Muscle of leg (tissue), 11 donors: ENCODE results near the gene TNS4. TPM values are rescaled to one million over a fixed set of nuclear protein-coding genes. Genes with fewer than 3 reads are reported as not detected.

Experiments used
- DNase-seq: peaks from one replicate; pipeline ENCODE4 v3.0.0; 2013
- H3K27ac ChIP-seq: one replicate; pipeline ENCODE4 v1.5.1; 2013; ENCODE audit warnings: mild to moderate bottlenecking, low read length, control low read depth
- H3K27me3 ChIP-seq: one replicate; pipeline ENCODE4 v1.6.1; 2013; ENCODE audit warnings: low read length; ENCODE audit not compliant: control insufficient read depth, insufficient read depth
- H3K36me3 ChIP-seq: one replicate; pipeline ENCODE4 v1.6.1; 2013; ENCODE audit warnings: low read length; ENCODE audit not compliant: control insufficient read depth, insufficient read depth
- H3K4me1 ChIP-seq: one replicate; pipeline ENCODE4 v1.6.1; 2013; ENCODE audit warnings: low read length; ENCODE audit not compliant: control insufficient read depth, insufficient read depth
- H3K4me3 ChIP-seq: one replicate; pipeline ENCODE4 v1.5.1; 2013; ENCODE audit warnings: low read length, control low read depth
- H3K9me3 ChIP-seq: replicated peaks from 2 replicates; pipeline ENCODE4 v1.6.1; 2013; ENCODE audit warnings: low read depth, low read length; ENCODE audit not compliant: control insufficient read depth
- WGBS: methylation state at CpG from one replicate; pipeline ENCODE4 v1.1.5; 2013; ENCODE audit warnings: missing lambda C conversion rate; ENCODE audit not compliant: insufficient coverage; 5-methylcytosine and 5-hydroxymethylcytosine counted together
- polyA plus RNA-seq, 8 donors: library from polyadenylated mRNA; unstranded; fragments of 120-200 nt; gene quantifications; one replicate each; pipeline versions ENCODE4 v1.2.1 to v1.2.3, GENCODE V29; 2013; ENCODE audit warnings: inconsistent platforms in 1 of 8, low replicate concordance in 1 of 8; ENCODE audit not compliant: insufficient read length in 8 of 8, insufficient read depth in 1 of 8
- total RNA-seq: library from RNA; stranded (reverse); fragments of 120-200 nt; gene quantifications from one replicate; pipeline ENCODE4 v1.2.4, GENCODE V29; 2013

The TNS4 gene
- total and polyA plus RNA-seq, 9 donors = 0.05 to 1.6 (median 0.16) TPM; not detected in 4

GRCh38 chr17:40542558-40543411 is 41.4 kb upstream of the TNS4 start:
- DNase-seq = peak; percentile 98
- H3K4me1 ChIP-seq = peaks cover 73% of the 10 kb centered on the region

GRCh38 chr17:40541873-40542557 is 40.6 kb upstream of the TNS4 start:
- H3K4me1 ChIP-seq = peaks cover 68% of the 10 kb centered on the region
- DNase-seq = peak; percentile 94

More at GRCh38 chr17:40542558-40543411, 41.4 kb upstream of the TNS4 start:
- Histone ChIP-seq H3K9me3 (no peaks in the 10 kb centered on the region), H3K36me3 (no peaks in the 10 kb centered on the region), H3K4me3 (no peak overlapping the region), H3K27ac (peak overlapping the region; percentile 95), H3K27me3 (no peaks in the 10 kb centered on the region)
- WGBS = 4% methylated on average over 8 of the region's 14 CpGs

GRCh38 chr17:40541060-40541872 is 39.8 kb upstream of the TNS4 start:
- Histone ChIP-seq H3K4me1 (peaks cover 73% of the 10 kb centered on the region), H3K27ac (peak overlapping the region; percentile 95), H3K9me3 (no peaks in the 10 kb centered on the region), H3K27me3 (no peaks in the 10 kb centered on the region), H3K4me3 (no peak overlapping the region), H3K36me3 (no peaks in the 10 kb centered on the region)
- 84% methylated on average over 16 of the region's 20 CpGs for WGBS
- no peak for DNase-seq

More at GRCh38 chr17:40541873-40542557, 40.6 kb upstream of the TNS4 start:
- H3K9me3 ChIP-seq = no peaks in the 10 kb centered on the region
- no peaks in the 10 kb centered on the region for H3K36me3 ChIP-seq
- no peak overlapping the region for H3K4me3 ChIP-seq
- H3K27me3 ChIP-seq = no peaks in the 10 kb centered on the region
- 20% methylated on average over 15 of the region's 18 CpGs for WGBS
- peak overlapping the region; percentile 95 for H3K27ac ChIP-seq

GRCh38 chr17:40540448-40540847 is 39.0 kb upstream of the TNS4 start:
- Histone ChIP-seq H3K36me3 (no peaks in the 10 kb centered on the region), H3K4me3 (no peak overlapping the region), H3K9me3 (no peaks in the 10 kb centered on the region), H3K4me1 (peaks cover 79% of the 10 kb centered on the region), H3K27me3 (no peaks in the 10 kb centered on the region), H3K27ac (peak overlapping the region; percentile 37)
- no peak for DNase-seq
- 94% methylated on average over 2 of the region's 8 CpGs for WGBS

GRCh38 chr17:40539711-40540411 is 38.4 kb upstream of the TNS4 start:
- 80% methylated on average over 7 of the region's 9 CpGs for WGBS
- Histone ChIP-seq H3K27me3 (no peaks in the 10 kb centered on the region), H3K4me1 (peaks cover 79% of the 10 kb centered on the region), H3K4me3 (no peak overlapping the region), H3K36me3 (no peaks in the 10 kb centered on the region), H3K9me3 (no peaks in the 10 kb centered on the region), H3K27ac (no peak overlapping the region)
- no peak for DNase-seq

GRCh38 chr17:40538936-40539705 is 37.7 kb upstream of the TNS4 start:
- Histone ChIP-seq H3K4me1 (peaks cover 77% of the 10 kb centered on the region), H3K27me3 (no peaks in the 10 kb centered on the region), H3K36me3 (no peaks in the 10 kb centered on the region), H3K9me3 (no peaks in the 10 kb centered on the region), H3K27ac (peak overlapping the region; percentile 59), H3K4me3 (no peak overlapping the region)
- WGBS = 90% methylated on average over 2 of the region's 6 CpGs
- DNase-seq = no peak

- H3K4me3 ChIP-seq = no peak overlapping the region
Measured at GRCh38 chr17:40538019-40538935, 36.9 kb upstream of the TNS4 start.

GRCh38 chr17:40536295-40537171 is 35.1 kb upstream of the TNS4 start:
- Histone ChIP-seq H3K4me1 (peaks cover 58% of the 10 kb centered on the region), H3K27ac (peak overlapping the region; percentile 77), H3K9me3 (no peaks in the 10 kb centered on the region), H3K27me3 (no peaks in the 10 kb centered on the region), H3K36me3 (no peaks in the 10 kb centered on the region), H3K4me3 (no peak overlapping the region)
- 18% methylated on average over 13 of the region's 13 CpGs for WGBS
- DNase-seq = peak; percentile 71

More at GRCh38 chr17:40538019-40538935, 36.9 kb upstream of the TNS4 start:
- H3K27me3 ChIP-seq = no peaks in the 10 kb centered on the region
- peak overlapping the region; percentile 59 for H3K27ac ChIP-seq
- H3K36me3 ChIP-seq = no peaks in the 10 kb centered on the region
- peaks cover 75% of the 10 kb centered on the region for H3K4me1 ChIP-seq
- DNase-seq = no peak
- H3K9me3 ChIP-seq = no peaks in the 10 kb centered on the region
- 79% methylated on average over 13 of the region's 15 CpGs for WGBS
